Measurements from ENCODE around the gene KLRC2.
"Not testable (repeated sequence)": the region's sequence is repeated elsewhere in the genome, so short reads cannot be mapped to it uniquely, and the experiment has no call there.

KLRC2 gene

GRCh38 chr12:10406725-10407124 is 29.1 kb downstream of the KLRC2 start:
- in situ Hi-C loops (cut with MboI; ENCODE audit: low sequenced_read_pairs), result no loop called here

GRCh38 chr12:10405294-10405693 is 30.5 kb downstream of the KLRC2 start:
- in situ Hi-C loops (cut with MboI; ENCODE audit: low sequenced_read_pairs), result no loop called here

GRCh38 chr12:10404798-10405197 is 31.0 kb downstream of the KLRC2 start:
- in situ Hi-C loops (cut with MboI; ENCODE audit: low sequenced_read_pairs), result no loop called here

- in situ Hi-C loops (cut with MboI; ENCODE audit: low sequenced_read_pairs), result no loop called here
Observed at GRCh38 chr12:10400829-10401228, 35.0 kb downstream of the KLRC2 start.

GRCh38 chr12:10398168-10398567 is 37.6 kb downstream of the KLRC2 start:
- in situ Hi-C loops (cut with MboI; ENCODE audit: low sequenced_read_pairs), result no loop called here

GRCh38 chr12:10397296-10397695 is 38.5 kb downstream of the KLRC2 start:
- in situ Hi-C loops (cut with MboI; ENCODE audit: low sequenced_read_pairs), result no loop called here

- in situ Hi-C loops (cut with MboI; ENCODE audit: low sequenced_read_pairs), result not testable (repeated sequence)
Observed at GRCh38 chr12:10396176-10396575, 39.6 kb downstream of the KLRC2 start.

- in situ Hi-C loops (cut with MboI; ENCODE audit: low sequenced_read_pairs), result no loop called here
Observed at GRCh38 chr12:10395390-10395998, 40.3 kb downstream of the KLRC2 start.

GRCh38 chr12:10394531-10395152 is 41.2 kb downstream of the KLRC2 start:
- in situ Hi-C loops (cut with MboI; ENCODE audit: low sequenced_read_pairs), result not testable (repeated sequence)

GRCh38 chr12:10393291-10393690 is 42.5 kb downstream of the KLRC2 start:
- in situ Hi-C loops (cut with MboI; ENCODE audit: low sequenced_read_pairs), result no loop called here

- in situ Hi-C loops (cut with MboI; ENCODE audit: low sequenced_read_pairs), result no loop called here
Observed at GRCh38 chr12:10392394-10392930, 43.3 kb downstream of the KLRC2 start.

- in situ Hi-C loops (cut with MboI; ENCODE audit: low sequenced_read_pairs), result not testable (repeated sequence)
Observed at GRCh38 chr12:10390991-10391390, 44.8 kb downstream of the KLRC2 start.

GRCh38 chr12:10389904-10390303 is 45.9 kb downstream of the KLRC2 start, which contains the start of gene KLRK1:
KLRK1 (minus strand) TSS chr12:10390041; CDS start chr12:10388810, 1,231 bp downstream.
- in situ Hi-C loops (cut with MboI; ENCODE audit: low sequenced_read_pairs), result no loop called here

- in situ Hi-C loops (cut with MboI; ENCODE audit: low sequenced_read_pairs), result no loop called here
Observed at GRCh38 chr12:10388624-10389413, 47.0 kb downstream of the KLRC2 start.

- in situ Hi-C loops (cut with MboI; ENCODE audit: low sequenced_read_pairs), result not testable (repeated sequence)
Observed at GRCh38 chr12:10387498-10387897, 48.3 kb downstream of the KLRC2 start.

- in situ Hi-C loops (cut with MboI; ENCODE audit: low sequenced_read_pairs), result no loop called here
Observed at GRCh38 chr12:10386857-10387256, 49.0 kb downstream of the KLRC2 start.

- in situ Hi-C loops (cut with MboI; ENCODE audit: low sequenced_read_pairs), result no loop called here
Observed at GRCh38 chr12:10385166-10385613, 50.6 kb downstream of the KLRC2 start.

- in situ Hi-C loops (cut with MboI; ENCODE audit: low sequenced_read_pairs), result no loop called here
Observed at GRCh38 chr12:10384191-10384590, 51.6 kb downstream of the KLRC2 start.

- in situ Hi-C loops (cut with MboI; ENCODE audit: low sequenced_read_pairs), result no loop called here
Observed at GRCh38 chr12:10381928-10382628, 53.7 kb downstream of the KLRC2 start.
